Cerebellar nuclear complex (tissue), 1 donor: Measurements from ENCODE around the gene TMEM135.
A peak's percentile ranks its signal among the peaks of the same experiment; 100 is the strongest.
"Not testable (repeated sequence)": the region's sequence is repeated elsewhere in the genome, so short reads cannot be mapped to it uniquely, and the experiment has no call there.

Source experiments
- DNase-seq, 2 experiments: peaks; one replicate each; lab custom pipeline; 2025; lab: John Stamatoyannopoulos, UW

TMEM135 gene

DNA sequence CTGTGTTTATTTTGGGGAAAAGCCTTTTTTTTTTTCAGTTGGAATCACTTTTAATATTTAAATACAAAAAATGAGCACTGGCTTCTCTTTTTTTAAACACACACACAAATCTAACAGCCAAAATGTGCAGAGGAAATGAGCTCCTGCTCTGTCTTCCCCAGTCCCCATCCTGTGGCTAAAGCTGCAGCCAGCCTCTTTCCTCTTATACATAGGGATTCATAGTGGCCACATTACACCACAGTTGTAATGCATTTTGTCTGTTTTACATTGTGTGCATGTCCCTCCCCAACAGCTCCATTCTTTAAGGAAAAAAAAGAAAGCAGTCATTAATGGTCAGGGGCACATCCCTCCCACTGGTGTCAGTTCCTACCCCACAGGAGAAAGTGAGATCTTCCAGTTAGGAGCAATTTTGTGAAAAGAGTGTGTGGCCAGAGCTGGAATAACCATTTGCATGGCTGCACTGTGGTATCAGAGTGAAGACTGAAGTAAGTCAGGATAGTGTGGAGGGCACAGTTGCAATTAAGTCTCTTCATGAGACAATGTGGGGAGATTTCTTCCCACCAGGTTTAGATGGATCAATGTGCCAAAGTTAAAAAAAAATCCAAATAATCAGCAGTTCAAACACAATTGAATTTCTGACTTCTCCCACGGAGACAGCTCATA, 220.6 kb downstream of the TMEM135 start:
- DNase-seq, result no peak

GRCh38 chr11:87259736-87260135, 222.0 kb downstream of the TMEM135 start:
- no peak for DNase-seq

- DNase-seq, result no peak
Observed at GRCh38 chr11:87260811-87261210, 223.1 kb downstream of the TMEM135 start.

GRCh38 chr11:87263264-87263838, 225.6 kb downstream of the TMEM135 start:
- DNase-seq, result no peak

GRCh38 chr11:87263979-87264378, 226.2 kb downstream of the TMEM135 start:
- no peak for DNase-seq

DNA sequence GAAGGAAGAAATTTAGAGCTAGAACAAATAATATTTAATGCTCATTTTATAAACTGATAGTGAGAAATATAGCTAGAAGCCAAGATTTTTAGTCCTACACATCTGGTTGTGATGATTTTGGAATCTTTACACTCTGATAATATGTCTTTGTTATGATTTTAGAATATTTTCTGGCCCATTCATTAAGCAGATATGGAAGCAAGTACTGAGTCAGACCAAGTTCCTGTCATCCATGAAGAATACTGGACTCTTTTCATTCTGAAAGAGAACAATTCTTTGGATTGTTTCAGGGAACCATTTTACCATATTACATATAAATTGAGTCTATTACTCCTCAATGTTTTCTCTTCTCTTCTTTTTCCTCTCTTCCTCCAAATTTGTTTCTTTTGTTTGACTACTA, 227.4 kb downstream of the TMEM135 start:
- DNase-seq, result no peak

DNA sequence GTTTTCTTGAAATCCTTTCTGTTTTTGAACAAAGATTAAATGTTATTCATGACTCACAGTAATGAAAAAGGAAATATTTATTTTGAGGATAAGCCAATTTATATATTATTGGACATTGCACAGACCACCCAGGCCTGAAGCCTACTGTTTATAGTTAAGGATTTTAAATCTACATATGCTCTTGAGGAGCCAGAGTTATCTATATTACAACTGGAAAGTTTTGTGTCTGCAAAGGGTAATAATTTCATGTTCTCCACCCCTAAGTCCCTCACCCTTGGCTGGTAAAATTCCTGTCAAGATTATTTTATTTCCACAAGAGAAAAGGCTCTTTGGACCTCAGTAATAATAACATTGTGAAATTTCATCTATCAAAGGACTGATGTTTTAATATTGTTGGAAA, 228.2 kb downstream of the TMEM135 start:
- no peak for DNase-seq

GRCh38 chr11:87266751-87267150, 229.0 kb downstream of the TMEM135 start:
- DNase-seq, result no peak

DNA sequence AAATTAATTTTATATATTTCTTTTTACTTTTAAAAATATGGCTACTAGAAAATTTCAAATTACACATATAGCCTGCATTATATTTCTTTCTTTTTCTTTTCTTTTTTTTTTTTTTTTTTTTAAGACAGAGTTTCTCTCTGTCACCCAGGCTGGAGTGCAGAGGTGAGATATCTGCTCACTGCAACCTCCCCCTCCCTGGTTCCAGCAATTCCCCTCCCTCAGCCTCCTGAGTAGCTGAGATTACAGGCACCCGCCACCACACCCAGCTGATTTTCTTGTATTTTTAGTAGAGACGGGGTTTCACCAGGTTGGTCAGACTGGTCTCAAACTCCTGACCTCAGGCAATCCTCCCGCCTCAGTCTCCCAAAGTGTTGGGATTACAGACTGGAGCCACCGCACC, 234.2 kb downstream of the TMEM135 start:
- not testable (repeated sequence) for DNase-seq

- no peak for DNase-seq
Observed at GRCh38 chr11:87275176-87275575, 237.4 kb downstream of the TMEM135 start.

GRCh38 chr11:87280143-87280542, 242.4 kb downstream of the TMEM135 start:
- DNase-seq, result no peak

GRCh38 chr11:87281496-87281895, 243.8 kb downstream of the TMEM135 start:
- DNase-seq, result no peak

- no peak for DNase-seq
Observed at GRCh38 chr11:87284306-87284705, 246.6 kb downstream of the TMEM135 start.

GRCh38 chr11:87285674-87286073, 247.9 kb downstream of the TMEM135 start:
- not testable (repeated sequence) for DNase-seq

DNA sequence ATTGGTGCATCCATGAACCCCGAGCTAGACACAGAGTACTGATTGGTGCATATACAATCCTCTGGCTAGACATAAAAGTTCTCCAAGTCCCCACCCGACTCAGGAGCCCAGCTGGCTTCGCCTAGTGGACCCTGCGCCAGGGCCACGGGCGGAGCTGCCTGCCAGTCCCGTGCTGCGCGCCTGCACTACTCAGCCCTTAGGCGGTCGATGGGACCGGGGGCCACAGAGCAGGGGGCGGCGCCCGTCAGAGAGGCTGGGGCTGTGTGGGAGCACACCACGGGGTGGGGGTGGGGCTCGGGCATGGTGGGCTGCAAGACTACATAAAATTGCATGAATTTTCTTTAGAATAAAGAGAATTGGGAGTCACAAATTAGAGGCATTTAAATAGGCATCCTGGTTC, 248.6 kb downstream of the TMEM135 start:
- DNase-seq, result no peak

GRCh38 chr11:87290304-87290922, 252.7 kb downstream of the TMEM135 start:
- DNase-seq, result peak in 1 of 2 experiments; percentile 19

DNA sequence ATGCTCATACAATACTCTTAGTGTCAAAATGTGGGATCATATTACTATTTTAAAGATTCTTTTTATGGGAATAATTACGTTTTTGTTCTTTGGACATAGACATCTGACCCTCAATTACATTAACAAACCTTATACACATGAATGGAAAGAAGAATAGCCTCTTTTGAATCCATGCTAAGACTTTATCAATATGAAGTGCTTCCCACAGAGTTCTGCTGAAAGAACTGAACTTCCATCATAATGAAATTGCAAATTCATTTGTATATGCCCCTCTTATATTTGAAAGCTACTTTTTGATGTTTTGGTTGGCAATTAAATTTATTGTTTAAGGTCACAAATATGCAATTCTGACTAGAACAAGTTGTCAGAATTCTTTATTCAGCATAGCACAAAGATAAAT, 254.9 kb downstream of the TMEM135 start:
- DNase-seq, result no peak

DNA sequence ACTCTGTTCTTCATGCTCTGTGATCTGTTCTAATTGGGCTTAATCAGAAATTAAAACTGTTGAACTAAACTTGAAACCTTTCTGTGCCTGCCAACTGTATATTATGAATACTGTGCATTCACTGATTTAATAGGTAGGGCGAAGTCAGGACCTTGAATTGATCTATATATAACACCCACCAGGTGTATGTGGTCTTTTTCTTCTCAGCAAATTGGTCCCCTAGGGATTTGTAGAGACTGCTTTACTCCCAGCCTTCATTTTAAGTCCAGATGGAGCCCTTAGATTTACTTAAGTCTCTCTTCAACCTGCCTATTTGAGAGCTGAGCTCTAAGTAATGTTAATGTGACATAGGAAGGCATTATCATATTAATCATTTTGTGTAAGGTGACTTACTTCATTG, 257.5 kb downstream of the TMEM135 start:
- DNase-seq, result no peak

GRCh38 chr11:87296627-87297026, 258.9 kb downstream of the TMEM135 start:
- no peak for DNase-seq

- DNase-seq, result no peak
Observed at GRCh38 chr11:87298155-87298554, 260.4 kb downstream of the TMEM135 start.

GRCh38 chr11:87299041-87299481, 261.3 kb downstream of the TMEM135 start:
- DNase-seq, result no peak

GRCh38 chr11:87300640-87301380, 263.1 kb downstream of the TMEM135 start:
- DNase-seq, result no peak
